ENCODE measurements around the gene BDNF. TPM values are rescaled to one million over a fixed set of nuclear protein-coding genes. Genes with fewer than 3 reads are reported as not detected.
"Not testable (repeated sequence)": the region's sequence is repeated elsewhere in the genome, so short reads cannot be mapped to it uniquely, and the experiment has no call there.

The BDNF gene
- total RNA-seq, 1 donor from 2014 or later: not detected

DNA sequence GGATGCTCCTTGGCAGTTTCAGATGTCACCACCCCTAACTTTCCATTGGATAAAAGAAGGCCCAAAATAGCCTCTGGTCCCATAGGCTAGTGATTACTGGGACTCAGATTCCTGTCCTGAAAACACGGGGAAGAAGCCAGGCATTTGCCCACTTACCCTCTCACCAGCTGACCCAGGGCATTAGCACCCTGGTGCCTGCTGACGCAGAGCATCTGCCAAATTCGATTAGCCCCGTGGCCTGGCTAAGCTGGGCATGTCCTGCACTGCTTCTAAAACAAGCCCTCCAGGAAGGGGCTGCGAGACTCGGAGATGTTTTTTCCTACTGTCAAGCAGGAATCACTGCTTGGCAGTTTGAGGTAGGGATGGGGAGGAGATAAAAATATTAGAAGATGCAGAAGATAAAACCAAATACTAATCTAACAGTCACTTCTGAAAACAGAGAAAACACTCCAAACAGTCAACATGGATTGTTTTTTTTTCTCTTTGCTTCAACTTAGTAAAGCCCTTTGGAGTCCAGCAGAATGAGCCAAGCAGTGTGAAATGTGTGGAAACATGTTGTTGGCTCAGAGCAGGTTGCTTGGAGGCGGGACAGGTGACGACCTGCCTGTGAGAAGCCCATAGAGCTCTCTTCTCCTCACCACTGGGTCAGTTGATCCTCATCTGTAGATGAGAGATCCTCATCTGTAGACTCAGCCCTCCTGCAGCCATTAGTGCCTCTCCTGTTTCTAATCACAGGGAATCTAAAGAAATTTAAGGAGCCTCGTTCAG lies 54.0 kb downstream of the BDNF start:
- DNase-seq: no peak
- H3K27me3 Mint-ChIP-seq: no peaks in the 10 kb centered on the region
- H3K27ac Mint-ChIP-seq: no peak overlapping the region
- H3K36me3 Mint-ChIP-seq (ENCODE audit: low read depth): no peaks in the 10 kb centered on the region
- no peak overlapping the region for H3K4me3 Mint-ChIP-seq
- no peaks in the 10 kb centered on the region for H3K4me1 Mint-ChIP-seq
- intact Hi-C loops (cut with micrococcal nuclease): no loop called here
- H3K9me3 Mint-ChIP-seq: peaks cover 4% of the 10 kb centered on the region

DNA sequence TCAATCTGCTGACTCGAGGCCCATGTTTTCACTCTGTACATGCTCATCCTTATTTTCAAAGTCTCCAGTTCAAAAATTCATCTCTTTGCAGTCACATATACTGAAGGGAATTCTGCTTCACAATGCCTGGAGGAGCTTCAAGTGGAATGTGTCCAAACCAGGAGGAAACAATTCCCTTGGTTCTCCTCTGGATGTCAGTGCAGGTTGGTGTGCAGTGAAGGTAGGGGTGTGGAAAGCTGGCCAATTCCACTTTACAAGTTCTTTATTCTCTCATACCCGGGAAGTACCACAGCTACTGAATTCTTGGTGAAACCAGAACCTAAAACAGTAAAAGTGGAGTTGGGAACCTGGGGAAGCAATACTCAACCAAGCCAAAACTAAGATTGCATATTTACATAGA lies 57.3 kb downstream of the BDNF start:
- no peaks in the 10 kb centered on the region for H3K36me3 Mint-ChIP-seq (ENCODE audit: low read depth)
- H3K9me3 Mint-ChIP-seq: peaks cover 4% of the 10 kb centered on the region
- no peaks in the 10 kb centered on the region for H3K4me1 Mint-ChIP-seq
- no peaks in the 10 kb centered on the region for H3K27me3 Mint-ChIP-seq
- intact Hi-C loops (cut with micrococcal nuclease): no loop called here
- no peak for DNase-seq
- H3K4me3 Mint-ChIP-seq: no peak overlapping the region
- no peak overlapping the region for H3K27ac Mint-ChIP-seq

DNA sequence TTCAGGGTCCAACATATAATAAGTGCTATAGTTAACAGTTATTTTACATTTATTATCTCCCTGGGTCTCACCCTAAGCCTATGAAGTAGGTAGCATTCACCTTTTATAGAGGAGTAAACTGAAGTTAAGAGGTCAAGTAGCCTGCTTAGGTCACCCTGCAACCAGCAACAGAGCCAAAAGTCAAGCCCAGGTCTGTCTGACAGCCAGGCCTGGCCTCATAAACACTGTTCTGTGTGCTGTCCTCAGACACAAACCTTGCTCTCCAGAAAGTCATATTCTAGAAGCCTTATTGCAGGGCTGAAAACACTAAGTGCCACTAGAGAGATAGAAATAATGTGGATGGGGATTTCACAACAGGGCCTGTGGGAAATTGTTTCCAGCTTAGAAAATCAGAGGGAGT lies 59.3 kb downstream of the BDNF start:
- H3K27ac Mint-ChIP-seq: no peak overlapping the region
- H3K27me3 Mint-ChIP-seq: no peaks in the 10 kb centered on the region
- H3K36me3 Mint-ChIP-seq (ENCODE audit: low read depth): no peaks in the 10 kb centered on the region
- H3K4me1 Mint-ChIP-seq: no peaks in the 10 kb centered on the region
- H3K4me3 Mint-ChIP-seq: no peak overlapping the region
- intact Hi-C loops (cut with micrococcal nuclease): no loop called here
- peaks cover 7% of the 10 kb centered on the region for H3K9me3 Mint-ChIP-seq
- DNase-seq: no peak

DNA sequence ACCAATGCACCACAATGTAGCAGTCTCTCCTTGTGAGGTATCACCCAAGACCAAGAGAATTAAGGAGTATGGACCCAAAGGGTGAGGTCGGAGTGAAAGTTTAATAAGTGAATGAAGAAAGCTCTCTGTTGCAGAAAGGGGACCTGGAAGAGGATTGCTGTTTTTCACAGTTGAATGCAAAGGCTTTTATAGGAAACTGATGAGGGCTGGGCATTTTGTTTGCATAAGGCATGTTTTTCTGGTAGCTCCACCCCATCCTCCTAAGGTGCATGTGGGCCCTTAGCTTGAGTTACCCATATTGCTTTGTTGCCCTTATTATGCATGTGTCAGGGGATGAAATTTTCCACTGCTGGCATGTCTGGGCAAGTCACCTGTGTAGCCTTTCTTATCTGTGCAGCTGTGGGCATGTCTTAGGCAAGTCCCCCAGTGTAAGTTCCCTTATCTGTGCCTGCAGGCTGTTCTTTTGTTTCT lies 64.7 kb downstream of the BDNF start:
- H3K4me1 Mint-ChIP-seq: no peaks in the 10 kb centered on the region
- no peak overlapping the region for H3K27ac Mint-ChIP-seq
- no peaks in the 10 kb centered on the region for H3K27me3 Mint-ChIP-seq
- intact Hi-C loops (cut with micrococcal nuclease): no loop called here
- DNase-seq: no peak
- H3K36me3 Mint-ChIP-seq (ENCODE audit: low read depth): no peaks in the 10 kb centered on the region
- peaks cover 4% of the 10 kb centered on the region for H3K9me3 Mint-ChIP-seq
- no peak overlapping the region for H3K4me3 Mint-ChIP-seq

DNA sequence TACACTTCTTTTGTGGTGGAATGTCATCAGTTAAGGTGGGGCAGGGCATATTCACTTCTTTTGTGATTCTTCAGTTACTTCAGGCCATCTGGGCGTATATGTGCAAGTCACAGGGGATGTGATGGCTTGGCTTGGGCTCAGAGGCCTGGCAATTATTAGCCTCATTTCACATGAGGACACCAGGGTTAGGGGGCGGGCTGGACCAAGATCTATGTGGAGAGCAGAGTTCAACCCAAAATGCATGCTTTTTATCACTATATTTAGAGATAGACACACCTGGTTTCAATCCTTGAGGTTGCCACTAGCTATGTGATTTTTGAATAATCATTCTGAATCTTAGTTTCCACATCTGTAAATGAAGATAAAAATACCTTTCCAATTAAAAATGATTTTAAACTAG lies 65.5 kb downstream of the BDNF start:
- H3K27ac Mint-ChIP-seq; intact Hi-C loops (cut with micrococcal nuclease); H3K9me3 Mint-ChIP-seq; H3K4me3 Mint-ChIP-seq; H3K27me3 Mint-ChIP-seq; H3K36me3 Mint-ChIP-seq (ENCODE audit: low read depth); DNase-seq; H3K4me1 Mint-ChIP-seq: not testable (repeated sequence)

DNA sequence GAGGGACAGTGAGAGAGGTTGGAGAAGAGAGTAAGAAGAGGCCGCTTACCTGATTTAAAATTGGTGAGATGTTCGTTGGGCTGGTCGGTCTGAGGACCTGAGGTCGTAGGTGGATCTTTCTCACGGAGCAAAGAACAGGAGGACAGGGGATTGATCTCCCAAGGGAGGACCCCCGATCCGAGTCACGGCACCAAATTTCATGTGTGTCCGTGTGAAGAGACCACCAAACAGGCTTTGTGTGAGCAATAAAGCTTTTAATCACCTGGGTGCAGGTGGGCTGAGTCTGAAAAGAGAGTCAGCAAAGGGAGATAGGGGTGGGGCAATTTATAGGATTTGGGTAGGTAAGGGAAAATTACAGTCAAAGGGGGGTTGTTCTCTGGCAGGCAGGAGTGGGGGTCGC lies 66.0 kb downstream of the BDNF start:
- H3K36me3 Mint-ChIP-seq (ENCODE audit: low read depth); H3K27ac Mint-ChIP-seq; H3K9me3 Mint-ChIP-seq; H3K4me1 Mint-ChIP-seq; H3K4me3 Mint-ChIP-seq; intact Hi-C loops (cut with micrococcal nuclease); H3K27me3 Mint-ChIP-seq; DNase-seq: not testable (repeated sequence)

DNA sequence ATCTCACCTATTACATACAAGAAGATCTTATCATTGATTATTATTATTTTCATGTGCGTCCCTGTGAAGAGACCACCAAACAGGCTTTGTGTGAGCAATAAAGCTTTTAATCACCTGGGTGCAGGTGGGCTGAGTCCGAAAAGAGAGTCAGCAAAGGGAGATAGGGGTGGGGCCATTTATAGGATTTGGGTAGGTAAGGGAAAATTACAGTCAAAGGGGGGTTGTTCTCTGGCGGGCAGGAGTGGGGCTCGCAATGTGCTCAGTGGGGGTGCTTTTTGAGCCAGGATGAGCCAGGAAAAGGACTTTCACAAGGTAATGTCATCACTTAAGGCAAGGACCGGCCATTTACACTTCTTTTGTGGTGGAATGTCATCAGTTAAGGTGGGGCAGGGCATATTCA lies 71.2 kb downstream of the BDNF start:
- H3K27ac Mint-ChIP-seq; H3K4me3 Mint-ChIP-seq; DNase-seq; H3K4me1 Mint-ChIP-seq; H3K9me3 Mint-ChIP-seq; H3K36me3 Mint-ChIP-seq (ENCODE audit: low read depth); intact Hi-C loops (cut with micrococcal nuclease); H3K27me3 Mint-ChIP-seq: not testable (repeated sequence)

DNA sequence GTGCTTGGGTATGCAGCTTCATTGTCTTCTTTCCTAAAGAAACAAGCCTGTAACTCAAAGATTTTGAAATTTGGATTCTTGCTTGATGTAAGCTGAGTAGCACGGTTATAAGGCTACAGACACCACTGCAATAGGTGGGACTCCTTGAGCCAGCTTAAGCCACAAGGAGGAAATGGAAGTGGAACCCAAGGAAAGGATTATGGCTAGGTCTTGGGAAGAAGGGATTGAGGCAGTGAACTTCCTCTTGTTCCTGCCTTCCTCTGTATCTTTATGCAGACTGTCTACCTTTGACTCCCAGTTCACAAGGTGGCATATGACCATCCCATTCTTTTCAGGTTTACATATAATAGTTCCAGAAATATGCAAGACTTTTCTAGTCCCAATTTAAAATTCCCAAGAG lies 72.3 kb downstream of the BDNF start:
- intact Hi-C loops (cut with micrococcal nuclease): no loop called here
- H3K4me3 Mint-ChIP-seq: no peak overlapping the region
- no peaks in the 10 kb centered on the region for H3K27me3 Mint-ChIP-seq
- H3K4me1 Mint-ChIP-seq: no peaks in the 10 kb centered on the region
- H3K36me3 Mint-ChIP-seq (ENCODE audit: low read depth): no peaks in the 10 kb centered on the region
- DNase-seq: no peak
- no peak overlapping the region for H3K27ac Mint-ChIP-seq
- H3K9me3 Mint-ChIP-seq: no peaks in the 10 kb centered on the region

DNA sequence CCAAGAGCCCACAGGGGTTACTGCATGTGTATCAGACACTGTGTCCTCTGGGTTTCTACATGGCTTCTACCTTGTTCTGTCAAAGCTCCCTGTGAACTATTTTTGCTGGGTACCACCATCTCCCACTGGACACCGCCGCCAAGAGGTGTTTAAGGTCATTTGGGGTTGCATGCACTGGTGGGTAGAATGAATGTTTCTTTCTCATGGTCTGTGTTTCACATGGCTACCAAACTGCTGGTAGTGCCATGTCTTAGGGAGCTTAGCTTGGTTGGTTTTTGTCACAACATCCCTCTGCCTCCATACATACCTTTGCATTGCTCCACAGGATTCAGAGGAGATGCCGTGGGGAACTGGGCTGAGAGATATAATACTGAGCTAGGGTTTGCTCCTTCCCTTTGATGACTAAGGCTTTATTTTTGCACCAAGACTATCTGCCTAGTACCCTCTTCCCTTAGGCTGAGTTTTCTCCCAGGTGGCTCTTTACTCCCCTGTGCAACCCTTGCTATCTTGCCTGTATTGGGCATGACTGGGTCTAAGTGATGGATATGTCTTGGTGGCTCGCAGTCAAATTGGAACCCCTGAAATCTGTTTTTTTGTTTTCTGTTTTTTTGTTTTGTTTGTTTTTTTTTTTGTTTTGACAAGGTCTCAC lies 73.2 kb downstream of the BDNF start:
- Mint-ChIP-seq H3K9me3 (no peaks in the 10 kb centered on the region), H3K27ac (no peak overlapping the region), H3K36me3 (ENCODE audit: low read depth) (no peaks in the 10 kb centered on the region), H3K4me1 (no peaks in the 10 kb centered on the region), H3K27me3 (no peaks in the 10 kb centered on the region), H3K4me3 (no peak overlapping the region)
- DNase-seq: no peak
- intact Hi-C loops (cut with micrococcal nuclease): no loop called here

DNA sequence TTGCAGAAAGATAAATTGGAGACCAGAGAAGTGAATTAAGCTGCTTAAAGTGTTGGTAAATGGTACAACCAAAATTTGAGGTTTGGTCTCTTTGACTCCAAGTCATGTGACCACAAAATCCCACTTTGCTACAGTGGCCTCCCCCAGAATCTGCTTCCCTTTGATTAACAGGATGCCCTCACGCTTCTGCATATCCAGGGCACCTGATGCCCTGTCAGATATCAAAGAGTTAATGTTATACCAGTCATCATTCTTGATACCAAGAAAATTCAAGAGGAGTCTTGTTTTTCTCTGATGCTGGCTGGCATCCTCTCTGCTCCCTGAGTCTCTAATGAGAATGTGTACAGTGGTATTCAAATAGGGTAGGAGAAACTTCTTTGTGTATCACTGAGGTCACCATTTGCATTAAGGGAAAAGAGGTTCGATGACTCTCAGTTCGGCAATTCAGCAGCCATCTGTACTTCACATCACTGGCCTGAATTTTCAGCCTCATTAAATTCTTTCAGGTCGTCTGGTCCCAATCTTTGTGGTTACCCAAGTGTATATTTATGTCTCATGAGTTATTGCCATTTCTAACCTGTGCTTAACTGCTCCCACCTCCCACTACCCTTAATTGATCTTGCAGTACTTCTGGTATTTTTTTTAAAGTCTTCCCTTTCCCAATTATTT lies 73.9 kb downstream of the BDNF start:
- H3K27me3 Mint-ChIP-seq: no peaks in the 10 kb centered on the region
- H3K36me3 Mint-ChIP-seq (ENCODE audit: low read depth): no peaks in the 10 kb centered on the region
- intact Hi-C loops (cut with micrococcal nuclease): no loop called here
- no peak for DNase-seq
- H3K9me3 Mint-ChIP-seq: no peaks in the 10 kb centered on the region
- H3K27ac Mint-ChIP-seq: no peak overlapping the region
- no peaks in the 10 kb centered on the region for H3K4me1 Mint-ChIP-seq
- H3K4me3 Mint-ChIP-seq: no peak overlapping the region

DNA sequence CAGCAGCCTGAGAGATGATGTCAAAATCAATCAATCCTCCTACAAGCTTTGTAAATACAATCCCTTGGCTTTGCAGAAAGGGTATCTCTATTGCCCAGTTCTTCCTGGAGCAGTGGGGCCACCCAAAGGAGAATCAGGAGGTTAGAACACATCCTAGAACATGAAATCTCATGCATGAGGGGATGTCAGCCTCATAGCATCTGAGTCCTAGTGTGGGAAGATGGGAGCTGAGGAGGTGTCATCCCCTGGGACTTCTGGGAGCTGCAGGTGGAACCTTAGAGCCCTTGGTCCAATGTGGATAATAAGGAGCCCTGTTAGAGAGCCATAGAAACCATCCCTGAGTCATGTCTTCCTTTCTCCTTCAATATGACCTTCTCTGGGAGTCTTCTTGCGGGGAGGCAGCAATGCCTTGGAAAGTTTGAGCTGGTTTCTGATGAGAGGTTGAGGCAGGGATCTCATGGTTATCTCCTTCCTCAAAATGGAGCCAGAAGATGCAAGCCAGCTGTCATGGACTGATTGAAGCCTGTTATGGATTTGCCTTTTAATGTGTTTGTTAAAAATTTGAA lies 74.8 kb downstream of the BDNF start:
- intact Hi-C loops (cut with micrococcal nuclease): no loop called here
- Mint-ChIP-seq H3K4me3 (no peak overlapping the region), H3K27ac (no peak overlapping the region), H3K36me3 (ENCODE audit: low read depth) (no peaks in the 10 kb centered on the region), H3K27me3 (no peaks in the 10 kb centered on the region), H3K9me3 (no peaks in the 10 kb centered on the region), H3K4me1 (no peaks in the 10 kb centered on the region)
- no peak for DNase-seq

DNA sequence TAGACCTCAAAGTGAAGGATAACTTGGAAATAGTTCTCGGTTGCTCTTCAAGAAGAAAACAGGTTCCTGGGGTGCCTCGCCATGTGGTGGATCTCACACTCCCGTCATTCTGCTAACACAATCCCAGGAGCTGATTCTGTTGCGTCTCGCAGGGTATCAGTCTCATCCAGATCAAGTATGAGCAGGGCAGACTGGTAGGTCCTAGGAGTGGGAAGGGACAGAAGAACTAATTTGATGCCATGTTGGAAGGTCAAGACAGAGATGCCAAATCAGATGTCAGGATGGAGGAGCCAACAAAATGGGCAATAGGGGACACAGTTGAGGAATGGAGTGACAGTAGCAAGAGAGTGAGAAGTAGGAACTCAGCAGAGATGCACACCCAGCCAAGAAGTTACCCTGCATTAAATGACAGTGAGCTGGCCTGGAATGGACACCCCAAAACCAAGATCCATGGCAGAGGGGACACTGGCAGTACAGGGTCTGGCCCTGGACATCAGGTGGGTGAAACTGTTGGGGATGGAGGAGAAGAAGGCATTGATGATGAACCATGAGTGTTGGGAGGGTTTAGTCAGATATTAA lies 76.2 kb downstream of the BDNF start:
- Mint-ChIP-seq H3K4me3 (no peak overlapping the region), H3K9me3 (no peaks in the 10 kb centered on the region), H3K36me3 (ENCODE audit: low read depth) (no peaks in the 10 kb centered on the region), H3K27ac (no peak overlapping the region), H3K4me1 (no peaks in the 10 kb centered on the region), H3K27me3 (no peaks in the 10 kb centered on the region)
- no peak for DNase-seq
- intact Hi-C loops (cut with micrococcal nuclease): no loop called here

DNA sequence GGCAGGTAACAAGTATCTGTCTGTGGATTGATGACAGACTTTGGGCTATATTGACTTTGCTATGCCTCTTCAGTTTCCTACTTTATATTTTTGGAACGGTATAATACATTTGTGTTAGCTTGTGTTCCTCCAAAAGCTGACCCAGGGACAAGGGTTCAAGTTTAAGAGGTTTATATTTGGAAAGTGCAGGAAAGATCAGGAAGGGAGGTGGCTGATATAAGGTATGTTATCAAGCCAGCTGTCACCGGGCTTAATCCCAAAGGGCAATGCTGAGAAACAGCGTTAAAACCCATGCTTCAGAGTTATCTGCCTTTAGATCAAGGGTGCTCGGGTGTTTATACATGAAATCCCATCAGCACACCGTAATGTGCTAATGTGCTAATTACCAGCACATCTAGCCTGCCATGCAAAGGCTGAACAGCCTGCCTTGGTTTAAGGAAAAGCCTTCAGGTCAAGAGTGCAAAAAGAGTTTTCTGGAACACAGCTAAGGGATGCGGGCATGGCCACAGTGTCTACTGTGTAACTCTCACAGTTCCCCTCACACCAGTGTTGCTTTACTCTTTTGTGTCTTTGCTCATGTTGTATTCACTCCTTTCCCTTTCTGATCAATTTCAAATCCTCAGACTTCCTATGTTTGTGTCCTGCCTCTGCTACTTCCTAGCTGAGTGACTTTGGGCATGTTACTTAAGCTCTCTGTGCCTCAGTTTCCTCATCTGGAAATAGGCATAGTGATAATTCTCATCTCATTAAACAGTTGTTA lies 77.5 kb downstream of the BDNF start:
- H3K9me3 Mint-ChIP-seq: no peaks in the 10 kb centered on the region
- H3K27me3 Mint-ChIP-seq: no peaks in the 10 kb centered on the region
- DNase-seq: no peak
- H3K4me3 Mint-ChIP-seq: no peak overlapping the region
- no peaks in the 10 kb centered on the region for H3K36me3 Mint-ChIP-seq (ENCODE audit: low read depth)
- H3K4me1 Mint-ChIP-seq: no peaks in the 10 kb centered on the region
- intact Hi-C loops (cut with micrococcal nuclease): no loop called here
- no peak overlapping the region for H3K27ac Mint-ChIP-seq

All from activated CD4-positive, alpha-beta T cell treated with anti-CD3 and anti-CD28 coated beads, Interleukin-2, amount 10 ng/mL, durations not matched to agents 24 days and 14 days (primary cell).